ENCODE data around the gene ATP11C.
"Not testable (repeated sequence)": the region's sequence is repeated elsewhere in the genome, so short reads cannot be mapped to it uniquely, and the experiment has no call there.

ATP11C gene

DNA sequence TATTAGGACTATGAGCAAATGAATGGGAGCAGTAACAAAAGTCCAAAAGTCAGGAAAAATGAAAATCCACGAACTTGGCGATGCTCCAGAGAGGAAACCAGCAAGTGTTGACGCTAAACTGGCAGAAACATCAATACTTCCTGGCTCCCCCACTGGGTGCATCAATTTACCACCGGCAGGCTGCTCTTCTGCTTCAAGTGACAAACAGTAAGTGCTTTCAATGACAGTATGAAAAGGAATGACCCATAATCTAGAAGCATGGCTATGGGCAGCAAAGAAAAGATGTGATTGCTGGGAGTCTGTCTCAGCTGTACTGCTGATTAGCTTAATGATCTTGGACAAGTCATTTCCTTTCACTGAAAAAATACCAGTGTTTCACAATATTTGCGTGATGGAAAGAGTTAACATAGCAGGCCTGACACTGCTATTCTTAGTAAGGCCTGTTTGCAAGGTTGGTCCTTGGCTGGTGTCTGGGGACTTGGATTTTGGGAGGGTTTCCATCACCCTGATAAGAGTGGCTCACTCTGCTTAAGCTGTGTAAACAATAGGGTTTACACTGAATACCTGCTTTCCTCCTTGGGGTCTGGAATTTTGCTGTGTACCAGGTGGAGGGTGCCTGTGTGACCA lies 8.7 kb downstream of the ATP11C start:
- no peak for DNase-seq

GRCh38 chrX:139921142-139921541 lies 11.7 kb downstream of the ATP11C start:
- DNase-seq: not testable (repeated sequence)

DNA sequence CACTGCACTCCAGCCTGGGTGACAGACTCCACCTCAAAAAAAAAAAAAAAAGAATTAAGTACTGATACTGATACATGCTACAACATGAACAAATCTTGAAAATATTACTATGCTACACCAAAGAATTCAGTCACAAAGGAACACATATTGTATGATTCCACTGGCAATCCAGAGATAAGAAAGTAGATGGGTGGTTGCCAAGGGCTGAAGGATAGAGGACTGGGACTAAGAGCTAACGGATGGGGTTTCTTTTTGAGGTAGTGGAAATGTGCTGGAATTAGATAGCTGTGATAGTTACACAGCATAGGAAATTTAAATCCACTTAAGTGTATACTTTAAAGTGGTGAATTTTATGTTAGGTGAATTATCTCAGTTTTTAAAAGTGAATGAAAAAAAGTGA lies 12.5 kb downstream of the ATP11C start:
- no peak for DNase-seq

DNA sequence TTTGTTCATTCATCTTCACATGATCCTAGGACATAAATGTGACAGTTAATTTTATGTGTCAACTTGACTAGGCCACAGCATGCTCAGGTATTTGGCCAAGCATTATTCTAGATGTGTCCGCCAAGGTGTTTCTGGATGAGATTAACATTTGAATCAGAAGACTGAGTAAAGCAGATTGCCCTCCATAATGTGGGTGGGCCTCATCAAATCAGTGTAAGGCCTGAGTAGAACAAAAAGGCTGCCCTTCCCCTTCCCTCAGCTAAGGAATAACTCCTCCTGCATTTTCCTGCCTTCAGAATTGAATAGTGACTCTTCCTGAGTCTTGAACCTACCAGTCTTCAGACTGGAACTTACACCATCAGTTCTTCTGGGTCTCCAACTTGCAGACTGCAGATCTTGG lies 18.4 kb downstream of the ATP11C start:
- DNase-seq: no peak

DNA sequence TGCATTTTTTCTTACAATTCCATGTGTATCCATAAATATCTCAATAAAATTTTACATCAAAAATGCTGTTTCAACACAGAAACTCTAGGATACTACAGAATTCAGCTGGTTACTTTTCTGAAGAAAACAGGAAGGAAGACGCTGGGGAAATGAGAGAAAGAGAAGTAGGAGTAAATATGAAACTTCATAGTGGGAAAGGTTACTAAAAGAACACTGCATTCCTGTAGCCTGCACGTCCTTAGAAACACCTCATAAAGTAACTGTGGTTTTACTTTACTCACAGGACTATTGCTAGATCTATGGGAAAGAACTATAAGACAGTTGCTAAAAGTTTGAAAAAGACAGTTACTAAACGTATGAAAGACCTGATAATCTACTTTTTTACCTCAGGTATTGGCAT lies 23.1 kb downstream of the ATP11C start:
- no peak for DNase-seq

GRCh38 chrX:139907078-139907477 lies 25.8 kb downstream of the ATP11C start:
- DNase-seq: no peak

DNA sequence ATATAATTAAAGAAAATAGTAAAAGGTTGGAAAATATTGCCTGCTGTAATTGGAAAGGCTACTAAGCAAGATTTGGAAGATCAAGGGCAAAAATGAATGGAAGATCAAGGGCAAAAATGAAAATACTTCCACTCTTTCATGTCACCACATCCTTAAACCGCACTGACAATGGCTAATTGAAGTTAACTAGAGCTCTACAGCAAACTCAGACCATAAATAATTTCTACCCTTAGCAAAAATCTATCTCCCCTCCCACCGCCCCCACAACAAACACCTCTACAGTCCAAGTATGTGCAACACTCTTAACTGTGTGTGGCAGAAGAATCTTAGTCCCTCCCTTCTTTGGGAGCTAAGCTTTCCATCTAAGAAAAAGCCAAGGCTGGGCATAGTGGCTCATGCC lies 27.1 kb downstream of the ATP11C start:
- DNase-seq: no peak

GRCh38 chrX:139905051-139905450 lies 27.8 kb downstream of the ATP11C start:
- DNase-seq: no peak

DNA sequence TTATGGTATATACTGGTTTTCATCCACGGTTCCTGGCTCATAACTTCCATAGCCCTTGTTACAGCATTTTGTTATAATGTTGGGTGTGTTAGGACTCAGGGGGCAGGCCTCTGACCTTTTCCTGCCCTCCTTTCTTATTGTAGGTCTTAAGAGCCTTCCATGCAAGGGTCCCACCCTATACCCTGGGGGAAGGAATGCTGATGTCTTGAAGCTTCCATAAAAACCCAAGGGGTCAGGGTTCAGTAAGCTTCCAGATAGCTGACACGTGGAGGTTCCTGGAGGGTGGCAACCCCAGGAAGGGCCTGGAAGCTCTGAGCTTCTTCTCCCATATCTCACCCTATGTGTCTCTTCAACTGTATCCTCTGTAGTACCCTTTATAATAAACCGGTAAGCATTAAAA lies 29.6 kb downstream of the ATP11C start:
- DNase-seq: no peak

- no peak for DNase-seq
Observed at GRCh38 chrX:139902559-139902958, 30.3 kb downstream of the ATP11C start.

GRCh38 chrX:139898334-139898733 lies 34.5 kb downstream of the ATP11C start:
- DNase-seq: no peak

DNA sequence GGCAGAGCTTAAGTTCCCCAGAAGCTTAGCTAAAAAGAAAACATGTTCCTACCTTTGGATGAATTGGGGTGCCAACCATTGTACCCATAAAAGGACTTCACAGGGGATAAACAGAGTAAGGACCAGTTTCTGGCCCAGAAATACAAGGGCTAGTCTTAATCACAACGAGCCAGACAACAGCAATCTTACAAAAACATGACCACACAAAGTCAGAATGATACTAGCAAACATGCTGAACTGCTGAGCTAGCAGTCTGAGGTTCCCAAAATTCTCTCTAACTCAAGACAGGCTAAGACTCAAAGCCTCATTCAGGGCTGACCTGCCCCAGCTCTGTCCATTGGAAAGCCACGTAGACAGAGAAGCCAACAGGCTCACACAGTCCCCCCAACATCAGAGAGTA lies 40.3 kb downstream of the ATP11C start:
- no peak for DNase-seq

DNA sequence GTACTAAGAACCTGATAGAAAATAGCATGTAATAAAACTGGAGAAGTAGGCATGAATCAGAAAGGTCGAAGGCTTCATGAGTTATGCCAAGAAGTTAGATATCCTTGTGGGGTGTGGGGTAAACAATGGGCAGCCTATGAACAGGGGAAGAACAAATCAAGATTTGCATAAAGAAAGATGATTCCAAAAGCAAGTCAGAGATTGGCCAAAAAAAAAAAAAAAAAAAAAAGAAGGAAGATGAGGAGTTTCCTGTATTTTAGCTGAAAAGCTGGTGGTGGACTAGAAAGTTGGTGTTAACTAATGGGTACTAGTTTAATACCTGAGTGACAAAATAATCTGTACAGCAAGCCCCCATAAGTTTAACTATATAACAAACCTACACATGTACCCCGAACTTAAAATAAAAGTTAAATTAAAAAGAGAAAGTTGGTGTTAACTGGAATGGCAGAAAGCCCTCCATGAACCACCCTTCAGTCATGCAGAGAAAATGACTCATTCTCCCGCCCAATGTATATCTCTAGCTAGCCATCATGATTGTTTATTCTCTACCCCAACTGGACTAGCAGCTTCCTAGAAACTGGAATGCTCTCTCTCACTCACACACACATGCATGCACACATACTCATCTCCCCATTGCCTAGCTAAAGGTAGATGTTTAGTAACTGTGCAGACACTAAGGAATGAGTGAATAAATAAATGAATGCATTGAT lies 41.7 kb downstream of the ATP11C start:
- DNase-seq: no peak

DNA sequence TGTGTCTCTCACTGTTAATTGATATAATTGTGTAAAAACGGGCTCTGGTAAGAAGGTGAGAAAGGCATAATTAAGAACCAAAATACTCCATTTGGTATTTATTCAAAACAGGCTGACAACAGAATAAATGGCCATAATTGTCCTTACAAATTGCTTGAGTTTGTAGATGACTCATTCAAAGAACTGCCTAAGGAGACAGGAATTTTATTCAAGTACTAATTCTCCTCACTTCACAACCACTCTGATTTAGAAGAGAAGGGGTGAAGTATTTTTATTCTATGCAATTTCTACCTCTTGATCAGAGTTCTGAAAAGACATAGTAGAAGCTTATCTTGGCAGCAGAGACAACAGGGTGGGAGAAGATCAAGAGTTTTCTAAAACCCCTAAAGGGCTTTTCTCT lies 43.1 kb downstream of the ATP11C start:
- no peak for DNase-seq

- no peak for DNase-seq
Observed at GRCh38 chrX:139883984-139884383, 48.9 kb downstream of the ATP11C start.

GRCh38 chrX:139882299-139882698 lies 50.6 kb downstream of the ATP11C start:
- no peak for DNase-seq

- DNase-seq: no peak
Observed at GRCh38 chrX:139881572-139881971, 51.3 kb downstream of the ATP11C start.

DNA sequence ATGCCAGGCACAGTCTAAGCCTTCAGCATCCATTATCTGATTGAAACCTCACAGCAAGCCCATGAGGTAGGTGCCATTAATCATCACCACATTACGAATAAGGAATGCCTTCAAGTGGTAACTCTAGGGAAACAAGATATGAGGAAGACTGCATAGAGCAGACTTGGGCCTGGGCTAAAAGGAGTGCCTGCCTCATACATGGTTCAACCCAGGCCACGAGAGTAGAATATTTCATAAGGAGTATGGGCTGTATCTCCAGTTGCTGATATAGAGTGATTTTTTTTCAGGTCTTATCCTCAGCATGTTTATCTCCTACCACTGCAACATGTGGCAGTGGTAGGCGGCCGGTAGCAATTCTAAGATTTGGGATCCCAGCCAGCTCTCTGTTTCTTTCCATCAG lies 51.7 kb downstream of the ATP11C start:
- DNase-seq: no peak

GRCh38 chrX:139877710-139878414 lies 55.0 kb downstream of the ATP11C start:
- no peak for DNase-seq

DNA sequence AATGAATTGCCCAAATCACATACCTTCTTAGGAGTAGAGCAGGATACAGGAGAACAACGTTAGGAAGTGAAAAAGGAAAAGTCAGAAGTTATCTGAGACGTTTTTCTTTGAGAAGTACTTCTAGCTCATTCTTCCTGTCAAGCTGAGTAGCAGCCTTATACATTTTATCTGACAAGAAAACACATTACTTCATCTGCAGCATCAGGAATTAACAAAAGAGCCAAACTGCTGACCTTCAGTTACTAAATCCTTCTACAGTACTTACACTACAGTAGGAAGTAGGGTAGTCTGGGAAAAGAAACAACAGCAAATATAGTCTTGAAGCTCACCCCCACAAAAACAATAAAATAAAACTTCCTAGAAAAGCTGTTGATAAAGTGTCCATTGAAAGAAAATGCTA lies 57.0 kb downstream of the ATP11C start:
- DNase-seq: no peak

GRCh38 chrX:139869796-139870195 lies 63.1 kb downstream of the ATP11C start:
- DNase-seq: no peak

DNA sequence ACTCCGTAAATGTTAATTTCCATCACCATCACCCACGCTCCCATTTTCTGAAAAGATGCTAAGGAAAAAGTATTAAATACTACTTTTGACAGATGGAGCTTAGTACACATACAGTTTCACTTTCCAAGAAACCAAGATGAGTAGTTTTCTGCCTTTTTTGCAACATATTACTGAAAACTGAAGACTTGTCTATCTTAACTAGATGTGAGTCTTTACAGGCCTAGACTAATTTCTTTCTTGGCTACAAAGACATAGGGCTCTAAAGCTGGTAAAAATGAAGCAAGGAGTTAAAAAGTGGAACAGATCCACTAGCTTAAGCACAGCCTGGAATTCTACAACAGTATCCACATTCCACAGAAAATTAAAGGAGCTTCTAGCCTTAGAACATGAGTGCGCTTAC lies 68.2 kb downstream of the ATP11C start:
- no peak for DNase-seq

GRCh38 chrX:139862208-139862607 lies 70.6 kb downstream of the ATP11C start:
- DNase-seq: no peak

GRCh38 chrX:139856826-139857225 lies 76.0 kb downstream of the ATP11C start:
- not testable (repeated sequence) for DNase-seq
